C4-2B (cell line): Measurements from ENCODE around the gene PPP1CA.

Source experiments
- CTCF ChIP-seq: fragments of 450-650 bp; conservative IDR thresholded peaks from 2 replicates; pipeline ENCODE4 v1.5.1; 2017; ENCODE audit warnings: mild to moderate bottlenecking
- ZFX ChIP-seq: fragments of 450-650 bp; IDR thresholded peaks from 2 replicates; pipeline ENCODE4 v1.6.1; 2017

- TF ChIP-seq CTCF (no peak), ZFX (no peak)
Measured at GRCh38 chr11:67397986-67398660, 3.5 kb downstream of the PPP1CA start.
